Subcutaneous adipose tissue (tissue), 4 donors: ENCODE results near the gene CCT7. TPM values are rescaled to one million over a fixed set of nuclear protein-coding genes. Genes with fewer than 3 reads are reported as not detected.

Source experiments
- CTCF ChIP-seq: fragments of 450-650 bp; IDR thresholded peaks from one replicate; pipeline ENCODE4 v1.5.1; 2016; ENCODE audit warnings: low read depth, mild to moderate bottlenecking, control low read depth, antibody characterized with exemption, moderate library complexity
- total RNA-seq, 4 donors: library from RNA; depleted of rRNA; stranded (reverse); fragments of >200 nt; gene quantifications; one replicate each; pipeline ENCODE4 v1.1.0, GENCODE V29; 2016

CCT7 gene
- total RNA-seq, 4 donors from 2014 or later = 131 to 219 (median 154) TPM

- TF ChIP-seq CTCF = no peak
Measured at GRCh38 chr2:73252238-73253027, 18.3 kb downstream of the CCT7 start.

GRCh38 chr2:73253400-73253799 is 19.3 kb downstream of the CCT7 start:
- no peak for TF ChIP-seq CTCF

GRCh38 chr2:73253901-73254300 is 19.8 kb downstream of the CCT7 start:
- TF ChIP-seq CTCF = no peak

- TF ChIP-seq CTCF = no peak
Measured at GRCh38 chr2:73254343-73255006, 20.4 kb downstream of the CCT7 start.

- TF ChIP-seq CTCF = no peak
Measured at GRCh38 chr2:73255007-73255644, 21.0 kb downstream of the CCT7 start.

- no peak for TF ChIP-seq CTCF
Measured at GRCh38 chr2:73255907-73256617, 22.0 kb downstream of the CCT7 start.

GRCh38 chr2:73256618-73256922 is 22.5 kb downstream of the CCT7 start:
- no peak for TF ChIP-seq CTCF
